GM18498 (cell line): ENCODE measurements around the gene ZNF619.

Experiments used
- ATAC-seq: cut with Tn5 transposase; IDR thresholded peaks from one replicate; pipeline ENCODE4 v1.9.1; 2021; ENCODE audit warnings: mild to moderate bottlenecking, moderate library complexity; ENCODE audit not compliant: unreplicated experiment

The ZNF619 gene

GRCh38 chr3:40524568-40525285, 47.8 kb downstream of the ZNF619 start, which contains the start of gene ZNF621:
Gene ZNF621 (plus strand): TSS chr3:40524960. CDS start chr3:40525841, 881 bp downstream.
- peak; percentile 99 for ATAC-seq

- ATAC-seq = no peak
Observed at GRCh38 chr3:40528426-40528825, 51.5 kb downstream of the ZNF619 start.

- no peak for ATAC-seq
Observed at GRCh38 chr3:40532252-40532651, 55.3 kb downstream of the ZNF619 start.

GRCh38 chr3:40534283-40534682, 57.4 kb downstream of the ZNF619 start:
- no peak for ATAC-seq
